Aorta (tissue), 5 donors: ENCODE data around the gene ICA1. TPM values are rescaled to one million over a fixed set of nuclear protein-coding genes. Genes with fewer than 3 reads are reported as not detected.

Experiments
- ATAC-seq: fragments of 200-7000 bp; cut with Tn5 transposase; one replicate; pipeline ENCODE4 v1.9.1; 2022; ENCODE audit warnings: moderate library complexity; ENCODE audit not compliant: low FRiP score
- DNase-seq, 2 donors: peaks; one replicate each; pipeline ENCODE4 v3.0.0-alpha.2; 2020
- H3K27ac ChIP-seq, 2 donors: one replicate each; pipeline ENCODE4 v1.5.1; 2013; ENCODE audit warnings: low read length in 2 of 2, mild to moderate bottlenecking in 2 of 2, moderate library complexity in 2 of 2, control low read depth in 1 of 2, inconsistent platforms in 1 of 2, low read depth in 1 of 2
- H3K27me3 ChIP-seq, 2 donors: one replicate each; pipeline ENCODE4 v1.6.1; 2013; ENCODE audit warnings: control low read depth in 1 of 2, low read length in 1 of 2, mild to moderate bottlenecking in 1 of 2, moderate library complexity in 1 of 2; ENCODE audit not compliant: insufficient read depth in 2 of 2, control insufficient read depth in 1 of 2
- H3K36me3 ChIP-seq, 2 donors: one replicate each; pipeline ENCODE4 v1.6.1; 2013; ENCODE audit warnings: control low read depth in 1 of 2, low read length in 1 of 2, mild to moderate bottlenecking in 1 of 2; ENCODE audit not compliant: insufficient read depth in 2 of 2, control insufficient read depth in 1 of 2
- H3K4me1 ChIP-seq, 2 donors: one replicate each; pipeline ENCODE4 v1.6.1; 2013; ENCODE audit warnings: low read length in 2 of 2, control low read depth in 1 of 2, mild to moderate bottlenecking in 1 of 2, moderate library complexity in 1 of 2; ENCODE audit not compliant: insufficient read depth in 2 of 2, control insufficient read depth in 1 of 2
- H3K4me3 ChIP-seq, 2 donors: one replicate each; pipeline ENCODE4 v1.5.1; 2013; ENCODE audit warnings: low read length in 2 of 2, control low read depth in 1 of 2, mild to moderate bottlenecking in 1 of 2
- H3K9me3 ChIP-seq: one replicate; pipeline ENCODE4 v1.6.1; 2013; ENCODE audit warnings: mild to moderate bottlenecking, low read length; ENCODE audit not compliant: control insufficient read depth
- WGBS, 2 donors: extraction: QIAGEN DNeasy Blood & Tissue Kit; methylation state at CpG; one replicate each; pipeline ENCODE4 v1.1.7; 2013; 5-methylcytosine and 5-hydroxymethylcytosine counted together
- intact Hi-C, 2 donors: fragments of 100-400 bp; cut with DNase I; formaldehyde crosslinking; loops; one replicate each; pipeline versions ENCODE4 v1.14.2 to v1.15.0; 2022
- polyA plus RNA-seq, 2 donors: library from polyadenylated mRNA; stranded (reverse); fragments of 200-250 nt; gene quantifications; one replicate each; pipeline ENCODE4 v1.2.3, GENCODE V29; 2013
- total RNA-seq, 2 donors: library from RNA; stranded (reverse); fragmentation: NEBNext Ultra II Directional; extraction: Animal tissue kit (Norgen Biotek cat#: 25700); gene quantifications; one replicate each; pipeline ENCODE4 v1.2.1, GENCODE V29; 2021
- donor health status: healthy with polysubstance abuse.
- donor health status: Bipolar disorder and iron deficiency.
- donor health status: DM: no; HTN: no; CAD: no.
- donor health status: DM: no; HTN: no; CAD: no.
- donor health status: DM: yes; HTN: yes; CAD: no.

Gene ICA1
- total and polyA plus RNA-seq, 4 donors, result 1.5 to 31.1 (median 15.2) TPM

GRCh38 chr7:8084836-8085235 is 177.1 kb downstream of the ICA1 start:
- no peaks in the 10 kb centered on the region for H3K9me3 ChIP-seq
- intact Hi-C loops, result no loop called here
- no peaks in the 10 kb centered on the region for H3K27me3 ChIP-seq
- no peak overlapping the region for H3K27ac ChIP-seq
- H3K36me3 ChIP-seq, result peaks cover 0 to 2% of the 10 kb centered on the region in 2 donors
- no peaks in the 10 kb centered on the region for H3K4me1 ChIP-seq
- ATAC-seq (no peak), DNase-seq (no peak)
- no peak overlapping the region for H3K4me3 ChIP-seq
- WGBS, 2 donors, result 85 to 91% methylated on average over 5 of the region's 5 CpGs

GRCh38 chr7:8082762-8083161 is 179.2 kb downstream of the ICA1 start:
- Histone ChIP-seq H3K27ac (no peak overlapping the region), H3K27me3 (no peaks in the 10 kb centered on the region), H3K4me1 (no peaks in the 10 kb centered on the region), H3K4me3 (no peak overlapping the region), H3K9me3 (no peaks in the 10 kb centered on the region), H3K36me3 (peaks cover 0 to 2% of the 10 kb centered on the region in 2 donors)
- intact Hi-C loops, result no loop called here
- DNase-seq (no peak), ATAC-seq (no peak)
- 97% methylated on average over 2 of the region's 2 CpGs for WGBS, 2 donors

GRCh38 chr7:8078418-8078817 is 183.5 kb downstream of the ICA1 start:
- DNase-seq (no peak), ATAC-seq (no peak)
- Histone ChIP-seq H3K36me3 (no peaks in the 10 kb centered on the region), H3K9me3 (no peaks in the 10 kb centered on the region), H3K27me3 (no peaks in the 10 kb centered on the region), H3K27ac (no peak overlapping the region), H3K4me1 (no peaks in the 10 kb centered on the region), H3K4me3 (no peak overlapping the region)
- intact Hi-C loops, result no loop called here

- H3K4me3 ChIP-seq, result no peak overlapping the region
- no peak for ATAC-seq
- no peak for DNase-seq
- intact Hi-C loops, result no loop called here
- no peaks in the 10 kb centered on the region for H3K9me3 ChIP-seq
- no peaks in the 10 kb centered on the region for H3K27me3 ChIP-seq
- H3K27ac ChIP-seq, result no peak overlapping the region
- H3K4me1 ChIP-seq, result no peaks in the 10 kb centered on the region
- 96 to 97% methylated on average over 9 of the region's 9 CpGs for WGBS, 2 donors
- peaks cover 0 to 3% of the 10 kb centered on the region in 2 donors for H3K36me3 ChIP-seq
These were observed 191.4 kb downstream of the ICA1 start for GRCh38 chr7:8070451-8071180.

GRCh38 chr7:8068892-8069686 is 192.9 kb downstream of the ICA1 start:
- 38 to 43% methylated on average over 12 of the region's 12 CpGs for WGBS, 2 donors
- Histone ChIP-seq H3K27ac (no peak overlapping the region), H3K4me1 (no peaks in the 10 kb centered on the region), H3K27me3 (no peaks in the 10 kb centered on the region), H3K9me3 (no peaks in the 10 kb centered on the region), H3K36me3 (peaks cover 0 to 3% of the 10 kb centered on the region in 2 donors), H3K4me3 (no peak overlapping the region)
- ATAC-seq (no peak), DNase-seq (peak in 1 of 2 donors; percentile 36)
- intact Hi-C loops, result loop anchor here (5.0 kb wide), 2 partner anchors 97 to 102 kb away; partner anchors contain the start of gene GLCCI1 (in 1 of the 2)

- Histone ChIP-seq H3K27me3 (no peaks in the 10 kb centered on the region), H3K36me3 (no peaks in the 10 kb centered on the region), H3K9me3 (no peaks in the 10 kb centered on the region), H3K27ac (peak overlapping the region in 1 of 2 donors; percentile 4), H3K4me1 (no peaks in the 10 kb centered on the region), H3K4me3 (no peak overlapping the region)
- WGBS, 2 donors, result 8 to 9% methylated on average over 2 of the region's 2 CpGs
- DNase-seq, result no peak
- ATAC-seq, result peak; percentile 60
- intact Hi-C loops, result loop anchor here (5.0 kb wide), 2 partner anchors 93 to 98 kb away; partner anchors contain the start of gene GLCCI1 (in 1 of the 2)
These were observed 196.6 kb downstream of the ICA1 start for GRCh38 chr7:8065356-8065813.

- no peaks in the 10 kb centered on the region for H3K27me3 ChIP-seq
- H3K4me1 ChIP-seq, result no peaks in the 10 kb centered on the region
- ATAC-seq (no peak), DNase-seq (peak in 1 of 2 donors; percentile 76)
- no peaks in the 10 kb centered on the region for H3K36me3 ChIP-seq
- 20 to 32% methylated on average over 12 of the region's 12 CpGs for WGBS, 2 donors
- intact Hi-C loops, result loop anchor here (5.0 kb wide), 2 partner anchors 93 to 98 kb away; partner anchors contain the start of gene GLCCI1 (in 1 of the 2)
- no peak overlapping the region for H3K4me3 ChIP-seq
- no peaks in the 10 kb centered on the region for H3K9me3 ChIP-seq
- H3K27ac ChIP-seq, result peak overlapping the region; percentile 29 to 64
These were observed 197.1 kb downstream of the ICA1 start for GRCh38 chr7:8064828-8065227.

- ATAC-seq (no peak), DNase-seq (no peak)
- no peaks in the 10 kb centered on the region for H3K9me3 ChIP-seq
- intact Hi-C loops, result no loop called here
- H3K4me1 ChIP-seq, result no peaks in the 10 kb centered on the region
- no peak overlapping the region for H3K4me3 ChIP-seq
- no peak overlapping the region for H3K27ac ChIP-seq
- H3K36me3 ChIP-seq, result no peaks in the 10 kb centered on the region
- no peaks in the 10 kb centered on the region for H3K27me3 ChIP-seq
These were observed 198.2 kb downstream of the ICA1 start for GRCh38 chr7:8063706-8064297.
